HL-60 (cell line): ENCODE data around the gene CDK19.
A peak's percentile ranks its signal among the peaks of the same experiment; 100 is the strongest.

Source experiments
- DNase-seq, 2 experiments: peaks; one replicate each; pipeline ENCODE4 v3.0.0-alpha.2; 2010 to 2020; ENCODE audit warnings: low read depth in 1 of 2, low spot score in 1 of 2
- H3K27ac ChIP-seq: fragments of 250-450 bp; sonication (Bioruptor Pico); replicated peaks from 2 replicates; pipeline ENCODE4 v1.5.1; 2020; ENCODE audit warnings: mild to moderate bottlenecking, moderate library complexity
- H3K27me3 ChIP-seq: fragments of 250-450 bp; sonication (Bioruptor Pico); 2 replicates; pipeline ENCODE4 v1.5.1; 2021; ENCODE audit warnings: mild to moderate bottlenecking, moderate library complexity; ENCODE audit not compliant: insufficient read depth, poor library complexity, severe bottlenecking
- H3K4me3 ChIP-seq: replicated peaks from 2 replicates; pipeline ENCODE4 v1.5.1; 2011; ENCODE audit warnings: mild to moderate bottlenecking, control low read depth, low read length; ENCODE audit not compliant: insufficient read depth
- CTCF ChIP-seq: IDR thresholded peaks from one replicate; pipeline ENCODE4 v1.5.1; 2011; ENCODE audit warnings: low read length, control low read depth, inconsistent platforms; ENCODE audit not compliant: insufficient read depth
- GABPA ChIP-seq: IDR thresholded peaks from 2 replicates; pipeline ENCODE4 v1.6.1; 2012; ENCODE audit warnings: low read depth
- POLR2AphosphoS5 ChIP-seq: IDR thresholded peaks from 2 replicates; pipeline ENCODE4 v1.6.1; 2012; ENCODE audit warnings: low read depth
- SPI1 ChIP-seq: IDR thresholded peaks from 2 replicates; pipeline ENCODE4 v1.6.1; 2012; ENCODE audit warnings: low read depth, mild to moderate bottlenecking, borderline replicate concordance
- TF ChIP-seq, protein P1 (sequence below): IDR thresholded peaks from 2 replicates; pipeline ENCODE4 v1.6.1; 2012; ENCODE audit warnings: low read depth; ENCODE audit not compliant: insufficient replicate concordance

CDK19 gene

DNA sequence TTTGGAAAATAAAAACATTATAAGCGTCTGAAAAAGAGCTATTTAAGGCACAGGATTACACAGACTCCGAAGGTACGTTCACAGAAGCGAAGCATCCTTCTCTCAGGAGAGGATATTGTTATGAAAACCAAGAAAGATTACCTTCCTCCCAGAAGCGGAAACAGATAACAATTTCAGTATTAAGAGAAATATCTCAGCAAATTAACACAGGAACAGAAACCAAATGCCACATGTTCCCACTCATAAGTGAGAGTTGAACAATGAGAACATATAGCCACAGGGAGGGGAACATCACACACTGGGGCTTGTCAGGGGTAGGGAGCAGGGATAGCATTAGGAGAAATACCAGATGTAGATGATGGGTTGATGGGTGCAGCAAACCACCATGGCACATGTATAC, 109.7 kb downstream of the CDK19 start:
- Histone ChIP-seq H3K27me3 (no peaks in the 10 kb centered on the region), H3K27ac (no peak overlapping the region), H3K4me3 (no peak overlapping the region)
- TF ChIP-seq POLR2AphosphoS5 (no peak), CTCF (no peak), GABPA (no peak), SPI1 (no peak)
- TF ChIP-seq, protein P1, sequence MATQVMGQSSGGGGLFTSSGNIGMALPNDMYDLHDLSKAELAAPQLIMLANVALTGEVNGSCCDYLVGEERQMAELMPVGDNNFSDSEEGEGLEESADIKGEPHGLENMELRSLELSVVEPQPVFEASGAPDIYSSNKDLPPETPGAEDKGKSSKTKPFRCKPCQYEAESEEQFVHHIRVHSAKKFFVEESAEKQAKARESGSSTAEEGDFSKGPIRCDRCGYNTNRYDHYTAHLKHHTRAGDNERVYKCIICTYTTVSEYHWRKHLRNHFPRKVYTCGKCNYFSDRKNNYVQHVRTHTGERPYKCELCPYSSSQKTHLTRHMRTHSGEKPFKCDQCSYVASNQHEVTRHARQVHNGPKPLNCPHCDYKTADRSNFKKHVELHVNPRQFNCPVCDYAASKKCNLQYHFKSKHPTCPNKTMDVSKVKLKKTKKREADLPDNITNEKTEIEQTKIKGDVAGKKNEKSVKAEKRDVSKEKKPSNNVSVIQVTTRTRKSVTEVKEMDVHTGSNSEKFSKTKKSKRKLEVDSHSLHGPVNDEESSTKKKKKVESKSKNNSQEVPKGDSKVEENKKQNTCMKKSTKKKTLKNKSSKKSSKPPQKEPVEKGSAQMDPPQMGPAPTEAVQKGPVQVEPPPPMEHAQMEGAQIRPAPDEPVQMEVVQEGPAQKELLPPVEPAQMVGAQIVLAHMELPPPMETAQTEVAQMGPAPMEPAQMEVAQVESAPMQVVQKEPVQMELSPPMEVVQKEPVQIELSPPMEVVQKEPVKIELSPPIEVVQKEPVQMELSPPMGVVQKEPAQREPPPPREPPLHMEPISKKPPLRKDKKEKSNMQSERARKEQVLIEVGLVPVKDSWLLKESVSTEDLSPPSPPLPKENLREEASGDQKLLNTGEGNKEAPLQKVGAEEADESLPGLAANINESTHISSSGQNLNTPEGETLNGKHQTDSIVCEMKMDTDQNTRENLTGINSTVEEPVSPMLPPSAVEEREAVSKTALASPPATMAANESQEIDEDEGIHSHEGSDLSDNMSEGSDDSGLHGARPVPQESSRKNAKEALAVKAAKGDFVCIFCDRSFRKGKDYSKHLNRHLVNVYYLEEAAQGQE, result no peak
- no peak for DNase-seq

GRCh38 chr6:110703906-110704594, 111.2 kb downstream of the CDK19 start:
- TF ChIP-seq CTCF (no peak), POLR2AphosphoS5 (no peak), GABPA (no peak), SPI1 (no peak)
- TF ChIP-seq, protein P1, result no peak
- H3K27me3 ChIP-seq, result no peaks in the 10 kb centered on the region
- DNase-seq, result peak in 1 of 2 experiments; percentile 40
- H3K27ac ChIP-seq, result no peak overlapping the region
- H3K4me3 ChIP-seq, result no peak overlapping the region

DNA sequence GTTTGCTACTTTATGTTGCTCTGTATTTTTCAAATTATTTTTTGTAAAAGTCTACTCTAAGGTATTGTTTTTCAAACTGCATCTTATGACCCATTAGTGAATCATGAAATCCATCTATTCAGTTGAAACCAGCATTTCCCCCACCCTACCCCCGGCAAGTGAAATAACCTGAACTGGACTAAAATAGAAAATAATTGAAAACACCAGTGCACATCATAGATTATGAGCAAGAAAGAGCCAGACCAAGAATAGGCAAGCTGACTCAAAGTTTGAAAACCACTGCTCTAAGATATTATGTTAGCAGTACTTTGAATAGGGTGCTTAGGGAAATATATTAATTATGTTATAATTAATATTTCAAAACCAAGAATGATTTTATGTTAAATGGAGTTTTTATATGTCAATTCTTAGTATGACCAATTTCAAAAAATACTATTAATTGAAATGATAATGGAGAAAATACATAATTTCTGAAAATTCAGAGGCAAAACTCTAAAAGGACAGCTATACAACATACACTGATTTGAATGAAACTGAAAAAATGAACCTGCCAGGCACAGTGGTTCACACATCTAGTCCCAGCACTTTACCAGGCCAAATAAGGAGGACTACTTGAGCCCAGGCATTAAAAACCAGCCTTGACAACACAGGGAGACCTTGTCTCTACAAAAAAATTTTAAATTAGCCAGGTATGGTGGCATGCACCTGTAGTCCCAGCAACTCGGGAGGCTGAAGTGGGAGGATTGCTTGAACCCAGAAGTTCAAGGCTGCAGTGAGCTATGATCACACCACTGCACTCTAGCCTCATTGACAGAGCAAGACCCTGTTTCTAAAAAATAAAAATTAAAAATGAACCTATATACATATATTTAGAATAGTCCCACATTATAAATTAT, 112.0 kb downstream of the CDK19 start:
- DNase-seq, result no peak
- no peak overlapping the region for H3K4me3 ChIP-seq
- no peak overlapping the region for H3K27ac ChIP-seq
- H3K27me3 ChIP-seq, result no peaks in the 10 kb centered on the region
- TF ChIP-seq GABPA, result no peak
- no peak for TF ChIP-seq SPI1
- no peak for TF ChIP-seq CTCF
- no peak for TF ChIP-seq POLR2AphosphoS5
- TF ChIP-seq, protein P1, result no peak
